ENCODE results near the gene RUSC1.

The RUSC1 gene

DNA sequence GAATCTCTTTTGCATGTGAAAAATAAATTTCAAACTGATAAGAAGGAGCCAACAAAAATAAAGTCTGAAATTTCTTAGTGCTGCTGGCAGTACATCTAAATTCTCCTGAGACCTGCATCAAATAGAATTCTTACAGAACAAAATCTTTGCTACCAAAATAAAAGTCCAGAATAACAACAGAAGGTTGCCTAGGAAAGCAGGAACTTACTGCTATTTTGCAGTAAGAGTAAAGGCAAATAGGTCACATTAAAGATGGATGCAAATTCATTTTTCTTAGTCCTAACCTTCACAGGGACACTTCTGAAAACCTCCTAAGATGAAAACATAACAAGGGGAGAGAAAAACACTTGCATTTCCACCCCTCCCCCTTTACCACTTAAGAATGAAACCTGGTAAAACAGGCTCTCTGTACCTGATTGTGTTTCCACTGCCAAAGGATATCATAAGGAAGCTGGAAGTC is 59.0 kb downstream of the RUSC1 start:
- Histone ChIP-seq H2AFZ (ENCODE audit: low read depth, low read length) (no peak overlapping the region), H3K4me1 (ENCODE audit: insufficient read depth, low read length) (no peaks in the 10 kb centered on the region), H3K4me3 (ENCODE audit: low read depth in 1 of 2, low read length in 2 of 2) (no peak overlapping the region), H3K36me3 (ENCODE audit: insufficient read depth, low read length) (peaks cover 45% of the 10 kb centered on the region), H3K27me3 (ENCODE audit: insufficient read depth, low read length, poor library complexity) (no peaks in the 10 kb centered on the region), H3K27ac (ENCODE audit: low read length) (no peak overlapping the region), H4K20me1 (ENCODE audit: insufficient read depth, low read length) (no peaks in the 10 kb centered on the region), H3K4me2 (ENCODE audit: insufficient read depth, low read length) (no peak overlapping the region), H3K79me2 (ENCODE audit: insufficient read depth, low read length) (no peaks in the 10 kb centered on the region), H3K9ac (ENCODE audit: low read depth, low read length) (no peak overlapping the region), H3K9me3 (ENCODE audit: insufficient read depth, low read length, severe bottlenecking) (no peaks in the 10 kb centered on the region)
- no peak for ATAC-seq (ENCODE audit: insufficient read depth, low read depth)
- DNase-seq: no peak
- TF ChIP-seq, protein P1, sequence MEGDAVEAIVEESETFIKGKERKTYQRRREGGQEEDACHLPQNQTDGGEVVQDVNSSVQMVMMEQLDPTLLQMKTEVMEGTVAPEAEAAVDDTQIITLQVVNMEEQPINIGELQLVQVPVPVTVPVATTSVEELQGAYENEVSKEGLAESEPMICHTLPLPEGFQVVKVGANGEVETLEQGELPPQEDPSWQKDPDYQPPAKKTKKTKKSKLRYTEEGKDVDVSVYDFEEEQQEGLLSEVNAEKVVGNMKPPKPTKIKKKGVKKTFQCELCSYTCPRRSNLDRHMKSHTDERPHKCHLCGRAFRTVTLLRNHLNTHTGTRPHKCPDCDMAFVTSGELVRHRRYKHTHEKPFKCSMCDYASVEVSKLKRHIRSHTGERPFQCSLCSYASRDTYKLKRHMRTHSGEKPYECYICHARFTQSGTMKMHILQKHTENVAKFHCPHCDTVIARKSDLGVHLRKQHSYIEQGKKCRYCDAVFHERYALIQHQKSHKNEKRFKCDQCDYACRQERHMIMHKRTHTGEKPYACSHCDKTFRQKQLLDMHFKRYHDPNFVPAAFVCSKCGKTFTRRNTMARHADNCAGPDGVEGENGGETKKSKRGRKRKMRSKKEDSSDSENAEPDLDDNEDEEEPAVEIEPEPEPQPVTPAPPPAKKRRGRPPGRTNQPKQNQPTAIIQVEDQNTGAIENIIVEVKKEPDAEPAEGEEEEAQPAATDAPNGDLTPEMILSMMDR (IDR thresholded peaks at IDR 0.05; ENCODE audit: borderline replicate concordance, extremely low read depth, low read length, poor library complexity, severe bottlenecking): no peak
- TF ChIP-seq EZH2 (IDR thresholded peaks at IDR 0.05; ENCODE audit: borderline replicate concordance, low read depth, low read length, severe bottlenecking): no peak

All from DND-41 (cell line).